NOMO-1 treated with dmso at 0.1 percent for 144 hours (cell line): Measurements from ENCODE around the gene MRPL34.
"Not testable (repeated sequence)": the region's sequence is repeated elsewhere in the genome, so short reads cannot be mapped to it uniquely, and the experiment has no call there.

Experiments
- DNase-seq: peaks from one replicate; lab custom pipeline; 2025; ENCODE audit not compliant: unreplicated experiment; lab: John Stamatoyannopoulos, UW

MRPL34 gene

GRCh38 chr19:17285415-17286135 is 20.1 kb upstream of the MRPL34 start:
- no peak for DNase-seq

DNA sequence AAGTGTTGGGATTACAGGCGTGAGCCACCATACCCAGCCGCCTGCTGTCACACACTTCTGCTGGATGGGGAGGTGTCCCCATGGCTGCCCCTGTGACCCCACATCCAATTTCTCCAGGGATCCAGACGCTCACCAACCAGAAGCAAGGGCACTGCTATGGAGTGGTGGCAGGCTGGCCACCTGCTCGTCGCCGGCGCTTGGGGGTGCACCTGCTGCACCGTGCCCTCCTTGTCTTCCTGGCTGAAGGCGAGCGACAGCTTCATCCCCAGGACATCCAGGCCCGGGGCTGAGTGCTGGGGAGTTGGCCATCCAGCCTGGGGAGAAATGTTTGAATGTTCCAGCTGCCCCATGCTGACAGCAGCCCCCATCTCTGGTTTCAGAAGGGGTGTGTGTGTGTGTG is 19.4 kb upstream of the MRPL34 start:
- DNase-seq = no peak

- no peak for DNase-seq
These were observed 18.9 kb upstream of the MRPL34 start for GRCh38 chr19:17286752-17287151.

DNA sequence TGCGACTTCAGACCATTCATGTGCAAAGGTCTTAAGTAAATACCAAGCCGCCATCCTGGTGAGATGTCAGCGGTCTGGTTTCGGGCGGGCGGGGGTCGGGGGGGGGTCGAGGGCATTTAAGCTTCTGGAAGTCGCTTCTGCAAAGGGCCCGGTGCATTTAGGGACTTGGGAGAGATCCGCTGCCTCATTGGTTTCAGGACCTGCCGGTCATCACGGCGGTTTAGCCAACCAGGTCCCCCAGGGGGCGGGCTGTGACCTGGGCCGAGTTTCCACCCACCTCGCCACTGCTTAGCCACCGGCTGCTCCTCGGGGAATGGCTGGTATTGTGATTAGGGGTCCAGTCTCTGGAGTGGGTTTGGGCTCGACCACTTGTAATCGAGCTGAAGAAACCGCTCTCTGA is 16.2 kb upstream of the MRPL34 start:
- DNase-seq = no peak

- DNase-seq = peak; percentile 75
These were observed 13.2 kb upstream of the MRPL34 start for GRCh38 chr19:17292301-17293074.

DNA sequence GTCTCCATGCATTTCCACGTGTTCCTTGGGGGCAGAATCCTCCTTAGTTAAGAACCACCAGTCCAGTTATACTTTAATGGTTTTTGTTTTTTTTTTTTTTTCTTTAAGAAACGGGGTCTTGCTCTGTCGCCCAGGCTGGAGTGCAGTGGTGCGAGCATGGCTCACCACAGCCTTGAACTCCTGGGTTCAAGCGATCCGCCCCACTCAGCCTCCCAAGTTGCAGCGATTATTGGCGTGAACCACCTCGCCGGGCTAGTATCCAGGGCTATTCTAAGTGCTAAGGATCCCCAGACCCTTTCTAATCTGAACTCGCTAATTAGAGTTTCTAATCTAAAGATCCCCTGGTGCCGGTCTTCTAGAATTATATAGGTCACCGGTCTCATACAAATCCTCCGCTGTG is 12.1 kb upstream of the MRPL34 start:
- no peak for DNase-seq

- no peak for DNase-seq
These were observed 11.4 kb upstream of the MRPL34 start for GRCh38 chr19:17294051-17294891.

DNA sequence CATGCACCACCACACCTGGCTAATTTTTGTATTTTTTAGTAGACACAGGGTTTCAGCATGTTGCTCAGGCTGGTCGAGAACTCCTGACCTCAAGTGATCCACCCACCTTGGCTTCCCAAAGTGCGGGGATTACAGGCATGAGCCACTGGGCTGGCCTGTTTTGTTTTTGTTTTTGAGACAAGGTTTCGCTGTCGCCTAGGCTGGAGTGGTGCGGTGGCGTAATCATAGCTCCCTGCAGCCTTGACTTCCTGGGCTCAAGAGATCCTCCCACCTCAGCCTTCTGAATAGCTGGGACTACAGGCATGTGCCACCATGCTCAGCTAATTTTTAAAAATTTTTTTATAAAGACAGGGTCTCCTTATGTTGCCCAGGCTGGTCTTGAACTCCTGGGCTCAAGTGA is 10.1 kb upstream of the MRPL34 start:
- DNase-seq = not testable (repeated sequence)

DNA sequence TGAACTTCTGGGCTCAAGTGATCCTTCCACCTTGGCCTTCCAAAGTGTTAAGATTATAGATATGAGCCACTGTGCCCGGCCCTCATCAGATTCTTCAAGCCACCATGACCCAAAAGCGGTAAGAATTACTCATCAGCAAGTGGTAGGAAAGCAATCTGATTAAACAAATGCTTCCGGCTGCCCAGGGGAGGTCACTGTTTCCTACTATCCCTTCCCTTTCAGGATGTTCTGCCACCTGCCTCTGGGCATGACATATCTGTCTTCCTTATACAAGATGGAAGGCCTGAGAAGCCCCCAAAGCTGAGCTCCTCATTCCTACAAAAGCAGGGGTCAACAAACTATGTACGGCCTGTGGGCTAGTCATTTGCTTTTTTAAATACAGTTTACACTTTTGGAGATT is 9.4 kb upstream of the MRPL34 start:
- DNase-seq = no peak

- no peak for DNase-seq
These were observed 8.7 kb upstream of the MRPL34 start for GRCh38 chr19:17296976-17297375.

DNA sequence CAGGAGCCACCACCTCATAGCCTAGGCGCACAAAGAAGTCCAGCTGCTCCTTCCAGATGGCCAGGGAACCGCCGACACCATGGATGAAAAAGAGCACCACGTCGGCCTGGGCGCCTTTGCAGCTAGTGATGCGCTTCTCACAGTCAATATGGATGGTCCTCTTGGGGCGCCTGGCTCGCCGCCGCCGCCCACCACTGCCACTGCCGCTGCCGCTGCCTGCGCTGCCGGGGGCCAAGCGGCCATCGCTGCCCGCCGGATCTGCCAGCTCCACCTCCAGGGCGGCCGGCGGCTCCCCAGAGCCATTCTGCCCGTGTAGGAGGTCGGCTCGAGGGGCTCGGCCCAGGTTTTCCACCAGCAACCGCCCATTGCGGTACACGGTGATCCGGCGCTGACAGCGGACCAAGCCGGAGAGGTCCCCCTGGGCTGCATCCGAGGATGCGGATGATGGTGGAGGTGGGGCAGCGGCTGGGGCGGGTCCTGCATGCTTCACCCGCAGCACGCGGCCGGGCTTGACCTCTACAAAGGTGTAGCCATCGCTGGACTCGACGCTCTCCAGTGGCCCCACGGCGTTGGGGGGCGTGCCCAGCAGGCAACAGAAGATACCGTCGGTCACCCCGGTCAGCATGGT is 4.6 kb upstream of the MRPL34 start:
- no peak for DNase-seq

DNA sequence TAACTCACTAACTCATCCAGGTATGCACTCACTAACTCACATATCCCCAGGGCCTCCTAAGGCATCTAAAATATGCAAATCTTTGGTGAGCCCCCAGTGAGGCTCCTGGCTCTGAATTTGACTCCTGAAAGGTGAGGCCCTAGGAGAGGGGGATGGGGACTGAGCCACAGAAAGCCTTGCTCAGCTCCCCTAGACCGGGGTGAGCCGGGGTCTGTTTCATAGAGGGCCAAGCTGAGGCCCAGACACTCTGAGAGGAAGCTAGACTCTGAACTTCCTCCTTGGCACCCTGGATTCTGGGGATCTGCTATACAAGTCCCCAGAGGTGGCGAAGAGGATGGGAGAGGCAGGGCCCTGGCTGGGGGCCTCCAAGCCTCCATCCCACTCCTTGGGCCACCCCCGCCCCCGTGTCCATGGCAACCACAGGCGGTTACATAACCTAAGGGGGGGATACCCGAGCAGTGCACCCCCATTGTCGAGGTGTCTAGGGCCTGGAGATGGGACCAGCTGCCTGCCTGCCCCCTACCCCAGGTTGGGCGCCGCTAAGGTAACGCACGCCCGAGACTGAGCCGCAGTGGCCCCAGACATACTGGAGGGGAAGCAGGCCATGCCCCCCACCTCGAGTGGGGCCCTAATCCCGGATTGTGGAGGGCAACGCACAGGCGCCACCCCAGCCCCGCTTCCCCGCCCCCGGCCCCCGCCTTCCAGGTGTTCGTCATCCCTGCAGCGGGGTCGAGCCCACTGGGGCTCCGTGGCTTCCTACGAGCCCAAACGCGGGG is 3.1 kb upstream of the MRPL34 start:
- peak; percentile 29 for DNase-seq

GRCh38 chr19:17303167-17303939 is 2.3 kb upstream of the MRPL34 start, which contains the start of gene ABHD8:
Gene ABHD8 (minus strand): TSS chr19:17303425. CDS start chr19:17301616, 1,809 bp downstream.
- peak; percentile 89 for DNase-seq

GRCh38 chr19:17303940-17304267 is 1.8 kb upstream of the MRPL34 start:
- no peak for DNase-seq

- DNase-seq = no peak
These were observed 1.1 kb upstream of the MRPL34 start for GRCh38 chr19:17304386-17305215.

GRCh38 chr19:17305216-17305516 is 506 bp upstream of the MRPL34 start:
- DNase-seq = no peak

- no peak for DNase-seq
These were observed 628 bp downstream of the MRPL34 start for GRCh38 chr19:17306285-17306714.

- DNase-seq = no peak
These were observed 2.3 kb downstream of the MRPL34 start for GRCh38 chr19:17307876-17308377.
